HepG2 (cell line): ENCODE data around the gene APOM. TPM values are rescaled to one million over a fixed set of nuclear protein-coding genes. Genes with fewer than 3 reads are reported as not detected.

Source experiments
- ARID5B ChIP-seq: IDR thresholded peaks from 2 replicates; pipeline ENCODE4 v1.4.0; 2020; ENCODE audit warnings: mild to moderate bottlenecking, missing genetic modification reagents
- FOSL1 ChIP-seq: sonication (generic); formaldehyde crosslinking; IDR thresholded peaks from 2 replicates; pipeline ENCODE4 v1.9.0; 2021; ENCODE audit warnings: missing genetic modification reagents, borderline replicate concordance
- IKZF1 ChIP-seq: fragments of 450-650 bp; IDR thresholded peaks from 2 replicates; pipeline ENCODE4 v1.7.1; 2016
- KLF13 ChIP-seq: sonication (generic); formaldehyde crosslinking; IDR thresholded peaks from 2 replicates; pipeline ENCODE4 v1.4.0; 2020; ENCODE audit warnings: mild to moderate bottlenecking, missing genetic modification reagents
- MTA3 ChIP-seq: sonication (generic); formaldehyde crosslinking; IDR thresholded peaks from 2 replicates; pipeline ENCODE4 v1.4.0; 2020; ENCODE audit warnings: missing genetic modification reagents
- PHF20 ChIP-seq: sonication (generic); formaldehyde crosslinking; IDR thresholded peaks from 2 replicates; pipeline ENCODE4 v1.5.0; 2020; ENCODE audit warnings: mild to moderate bottlenecking, missing genetic modification reagents
- SALL1 ChIP-seq: sonication (generic); formaldehyde crosslinking; IDR thresholded peaks from 2 replicates; pipeline ENCODE4 v1.8.0; 2022; ENCODE audit warnings: mild to moderate bottlenecking, missing genetic modification reagents
- SIN3B ChIP-seq: fragments of 150-350 bp; IDR thresholded peaks from 2 replicates; pipeline ENCODE4 v1.6.1; 2014; ENCODE audit warnings: low read length
- SKI ChIP-seq: fragments of 450-650 bp; IDR thresholded peaks from one replicate; pipeline ENCODE4 v1.6.1; 2018; ENCODE audit warnings: mild to moderate bottlenecking; ENCODE audit not compliant: partially characterized antibody
- SNRNP70 ChIP-seq: fragments of 200-400 bp; formaldehyde crosslinking; IDR thresholded peaks from 2 replicates; pipeline ENCODE4 v1.6.1; 2017; ENCODE audit warnings: mild to moderate bottlenecking, low read depth, low read length, moderate library complexity
- ZFAT ChIP-seq: sonication (generic); formaldehyde crosslinking; conservative IDR thresholded peaks from 2 replicates; pipeline ENCODE4 v1.8.1; 2023; ENCODE audit warnings: missing genetic modification reagents, inconsistent platforms
- ZKSCAN8 ChIP-seq: IDR thresholded peaks from 2 replicates; pipeline ENCODE4 v1.6.1; 2016; ENCODE audit warnings: borderline replicate concordance, missing genetic modification reagents, missing compliant biosample characterization
- ZNF17 ChIP-seq: sonication (generic); formaldehyde crosslinking; IDR thresholded peaks from 2 replicates; pipeline ENCODE4 v1.5.0; 2020; ENCODE audit warnings: mild to moderate bottlenecking, missing genetic modification reagents
- ZNF33A ChIP-seq: sonication (generic); formaldehyde crosslinking; IDR thresholded peaks from 2 replicates; pipeline ENCODE4 v1.5.1; 2020; ENCODE audit warnings: missing genetic modification reagents, mild to moderate bottlenecking, moderate library complexity, borderline replicate concordance
- ZNF687 ChIP-seq: sonication (generic); formaldehyde crosslinking; IDR thresholded peaks from 2 replicates; pipeline ENCODE4 v1.5.1; 2020; ENCODE audit warnings: mild to moderate bottlenecking, missing genetic modification reagents, moderate library complexity
- ZNF782 ChIP-seq: sonication (generic); formaldehyde crosslinking; IDR thresholded peaks from 2 replicates; pipeline ENCODE4 v1.4.0; 2020; ENCODE audit warnings: missing genetic modification reagents, mild to moderate bottlenecking, borderline replicate concordance
- polyA plus RNA-seq, 8 experiments: library from polyadenylated mRNA; depleted of rRNA in 3 of 8; stranded (reverse) in 7 of 8; unstranded in 1 of 8; fragments of >200 nt; fragmentation: Illumina TruSeq in 4 of 8; extraction: Trizol in 4 of 8; gene quantifications; 2 replicates each; pipeline versions ENCODE4 v1.2.1 to v1.2.3, GENCODE V29; 2011 to 2016; ENCODE audit warnings: low read depth in 4 of 8, missing spikeins in 1 of 8, mixed read lengths in 1 of 8; ENCODE audit not compliant: insufficient read depth in 1 of 8
- total RNA-seq, 5 experiments: library from RNA; depleted of rRNA; stranded (reverse); fragments of >200 nt; fragmentation: Illumina TruSeq; extraction: Trizol; gene quantifications; 2 replicates each; pipeline ENCODE4 v1.2.3, GENCODE V29; 2016; ENCODE audit warnings: low read depth in 1 of 5
- TF ChIP-seq, protein P1 (sequence below): sonication (generic); formaldehyde crosslinking; IDR thresholded peaks from 2 replicates; pipeline ENCODE4 v1.8.0; 2022; ENCODE audit warnings: missing genetic modification reagents, mild to moderate bottlenecking, inconsistent platforms, borderline replicate concordance
- TF ChIP-seq, protein P2 (sequence below): sonication (generic); formaldehyde crosslinking; IDR thresholded peaks from 2 replicates; pipeline ENCODE4 v1.5.0; 2020; ENCODE audit warnings: missing genetic modification reagents
- TF ChIP-seq, protein P3 (sequence below): sonication (generic); formaldehyde crosslinking; IDR thresholded peaks from 2 replicates; pipeline ENCODE4 v1.4.0; 2020; ENCODE audit warnings: missing genetic modification reagents

Gene APOM
- total and polyA plus RNA-seq, 2 of the 13 experiments (the other 11 are each of a cell fraction or from before 2014, with no cell fraction given) = 98.2 to 1,140 TPM

GRCh38 chr6:31620586-31621319 is 34.9 kb upstream of the APOM start, which contains the start of gene PRRC2A (continued):
- peak; percentile 87 for TF ChIP-seq ZNF687 (CRISPR knock-in tag)
- no peak for TF ChIP-seq IKZF1
- no peak for TF ChIP-seq FOSL1 (CRISPR knock-in tag)
- no peak; the same call in 1 of the 2 replicates for TF ChIP-seq PHF20 (CRISPR knock-in tag)
- no peak for TF ChIP-seq ZFAT
- no peak for TF ChIP-seq ZKSCAN8
- TF ChIP-seq ZNF782 (CRISPR knock-in tag) = no peak
- TF ChIP-seq SNRNP70 = no peak
- TF ChIP-seq ZNF33A (CRISPR knock-in tag) = 0 out of 2 replicates have a peak, but pooled peaks have one; percentile 27
- TF ChIP-seq ARID5B (CRISPR knock-in tag) = peak; percentile 55
- TF ChIP-seq, protein P1, sequence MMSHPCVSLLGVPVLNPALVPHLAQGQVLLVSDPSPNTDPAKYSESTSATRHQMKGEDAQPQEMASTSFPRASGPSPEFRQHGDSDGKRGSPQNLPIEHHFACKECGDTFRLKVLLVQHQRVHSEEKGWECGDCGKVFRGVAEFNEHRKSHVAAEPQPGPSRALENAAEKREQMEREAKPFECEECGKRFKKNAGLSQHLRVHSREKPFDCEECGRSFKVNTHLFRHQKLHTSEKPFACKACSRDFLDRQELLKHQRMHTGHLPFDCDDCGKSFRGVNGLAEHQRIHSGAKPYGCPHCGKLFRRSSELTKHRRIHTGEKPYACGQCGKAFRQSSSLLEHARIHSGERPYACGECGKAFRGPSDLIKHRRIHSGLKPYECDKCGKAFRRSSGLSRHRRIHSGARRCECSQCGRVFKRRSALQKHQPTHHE = no peak
- TF ChIP-seq KLF13 = no peak
- TF ChIP-seq MTA3 (CRISPR knock-in tag) = no peak
- TF ChIP-seq ZNF17 (CRISPR knock-in tag) = no peak; the same call in 1 of the 2 replicates
- TF ChIP-seq, protein P2, sequence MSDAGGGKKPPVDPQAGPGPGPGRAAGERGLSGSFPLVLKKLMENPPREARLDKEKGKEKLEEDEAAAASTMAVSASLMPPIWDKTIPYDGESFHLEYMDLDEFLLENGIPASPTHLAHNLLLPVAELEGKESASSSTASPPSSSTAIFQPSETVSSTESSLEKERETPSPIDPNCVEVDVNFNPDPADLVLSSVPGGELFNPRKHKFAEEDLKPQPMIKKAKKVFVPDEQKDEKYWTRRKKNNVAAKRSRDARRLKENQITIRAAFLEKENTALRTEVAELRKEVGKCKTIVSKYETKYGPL (CRISPR knock-in tag) = no peak
- TF ChIP-seq, protein P3, sequence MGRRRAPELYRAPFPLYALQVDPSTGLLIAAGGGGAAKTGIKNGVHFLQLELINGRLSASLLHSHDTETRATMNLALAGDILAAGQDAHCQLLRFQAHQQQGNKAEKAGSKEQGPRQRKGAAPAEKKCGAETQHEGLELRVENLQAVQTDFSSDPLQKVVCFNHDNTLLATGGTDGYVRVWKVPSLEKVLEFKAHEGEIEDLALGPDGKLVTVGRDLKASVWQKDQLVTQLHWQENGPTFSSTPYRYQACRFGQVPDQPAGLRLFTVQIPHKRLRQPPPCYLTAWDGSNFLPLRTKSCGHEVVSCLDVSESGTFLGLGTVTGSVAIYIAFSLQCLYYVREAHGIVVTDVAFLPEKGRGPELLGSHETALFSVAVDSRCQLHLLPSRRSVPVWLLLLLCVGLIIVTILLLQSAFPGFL (CRISPR knock-in tag) = no peak
- TF ChIP-seq SKI = peak; percentile 45
- no peak; the same call in 1 of the 2 replicates for TF ChIP-seq SIN3B
- TF ChIP-seq SALL1 (CRISPR knock-in tag) = peak; percentile 76; the same call in 1 of the 2 replicates
